Left ventricle myocardium superior (tissue), 1 donor: Measurements from ENCODE around the gene FXYD3. TPM values are rescaled to one million over a fixed set of nuclear protein-coding genes. Genes with fewer than 3 reads are reported as not detected.
"Not testable (repeated sequence)": the region's sequence is repeated elsewhere in the genome, so short reads cannot be mapped to it uniquely, and the experiment has no call there.

ENCODE experiments used
- ATAC-seq: fragments of 200-7000 bp; cut with Tn5 transposase; one replicate; pipeline ENCODE4 v1.9.1; 2020; ENCODE audit warnings: mild to moderate bottlenecking, moderate library complexity
- DNase-seq: peaks from one replicate; pipeline ENCODE4 v3.0.0-alpha.2; 2020
- intact Hi-C: fragments of 100-400 bp; cut with micrococcal nuclease; formaldehyde crosslinking; loops from one replicate; pipeline ENCODE4 v1.11.0; 2022
- total RNA-seq: library from RNA; stranded (reverse); fragmentation: NEBNext Ultra II Directional; extraction: Animal tissue kit (Norgen Biotek cat#: 25700); gene quantifications from one replicate; pipeline ENCODE4 v1.2.1, GENCODE V29; 2021
- donor health status: DM: no; HTN: yes; CAD: no; lungs with severe emphysema.

The FXYD3 gene
- total RNA-seq, 1 donor from 2014 or later: 3.1 TPM

DNA sequence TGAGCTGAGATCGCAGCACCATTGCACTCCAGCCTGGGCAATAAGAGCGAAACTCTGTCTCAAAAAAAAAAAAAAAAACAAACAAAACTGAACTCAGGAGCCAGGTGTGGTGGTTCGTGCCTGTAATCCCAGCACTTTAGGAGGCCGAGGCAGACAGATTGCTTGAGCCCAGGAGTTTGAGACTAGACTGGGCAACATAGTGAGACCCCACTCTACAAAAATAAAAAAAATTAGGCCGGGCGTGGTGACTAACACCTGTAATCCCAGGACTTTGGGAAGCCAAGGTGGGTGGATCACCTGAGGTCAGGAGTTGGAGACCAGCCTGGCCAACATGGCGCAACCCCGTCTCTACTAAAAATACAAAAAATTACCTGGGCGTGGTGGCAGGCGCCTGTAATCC, 13.7 kb upstream of the FXYD3 start:
- DNase-seq, intact Hi-C loops, ATAC-seq: not testable (repeated sequence)

DNA sequence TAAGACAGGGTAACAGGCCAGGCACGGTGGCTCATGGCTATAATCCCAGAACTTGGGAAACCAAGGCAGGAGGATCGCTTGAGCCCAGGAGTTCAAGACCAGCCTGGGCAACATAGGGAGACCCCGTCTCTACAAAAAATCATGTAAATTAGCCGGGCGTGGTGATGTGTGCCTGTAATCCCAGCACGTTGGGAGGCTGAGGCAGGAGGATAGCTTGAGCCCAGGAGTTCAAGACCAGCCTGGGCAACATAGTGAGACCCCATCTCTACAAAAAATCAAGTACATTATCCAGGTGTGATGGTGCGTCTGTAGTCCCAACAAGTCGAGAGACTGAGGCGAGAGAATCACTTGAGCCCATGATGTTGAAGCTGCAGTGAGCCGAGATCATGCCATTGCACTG, 12.0 kb upstream of the FXYD3 start:
- intact Hi-C loops, DNase-seq, ATAC-seq: not testable (repeated sequence)

DNA sequence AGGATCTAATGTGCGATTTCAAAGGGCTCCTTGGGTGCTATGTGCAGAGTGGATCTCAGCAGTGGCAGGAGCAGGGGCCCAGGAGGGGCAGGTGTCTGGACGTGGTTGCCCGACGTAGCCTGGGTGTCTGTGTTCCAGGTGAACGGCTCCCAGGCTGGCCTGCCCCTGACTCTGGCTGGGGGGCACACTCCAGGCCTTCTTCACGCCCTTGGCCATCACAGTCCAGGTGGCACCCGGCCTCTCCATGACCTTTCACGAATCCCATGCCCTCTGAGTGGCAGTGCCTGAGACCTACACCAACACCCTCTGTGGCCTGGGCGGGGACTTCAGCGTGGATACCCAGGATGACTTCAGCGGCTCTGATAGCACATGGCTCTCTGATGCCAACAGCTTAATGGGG, 11.3 kb upstream of the FXYD3 start:
- DNase-seq (no peak), ATAC-seq (no peak)
- intact Hi-C loops: no loop called here

DNA sequence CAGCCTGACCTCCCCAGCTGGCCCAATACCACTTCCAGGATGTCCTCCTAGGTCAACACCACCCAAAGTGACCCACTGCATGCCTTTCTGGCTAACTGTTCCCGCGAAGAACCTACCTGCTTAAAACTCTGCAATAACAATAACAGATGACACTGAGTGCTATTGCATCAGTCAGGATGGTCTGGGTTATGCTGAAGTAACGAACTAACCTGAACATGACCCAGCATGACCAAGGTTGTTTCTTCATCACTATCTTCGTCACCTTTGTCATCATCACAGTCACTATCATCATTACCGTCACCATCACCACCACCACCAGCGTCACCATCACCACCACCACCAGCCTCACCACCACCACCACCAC, 10.6 kb upstream of the FXYD3 start:
- intact Hi-C loops: no loop called here
- no peak for ATAC-seq
- no peak for DNase-seq

DNA sequence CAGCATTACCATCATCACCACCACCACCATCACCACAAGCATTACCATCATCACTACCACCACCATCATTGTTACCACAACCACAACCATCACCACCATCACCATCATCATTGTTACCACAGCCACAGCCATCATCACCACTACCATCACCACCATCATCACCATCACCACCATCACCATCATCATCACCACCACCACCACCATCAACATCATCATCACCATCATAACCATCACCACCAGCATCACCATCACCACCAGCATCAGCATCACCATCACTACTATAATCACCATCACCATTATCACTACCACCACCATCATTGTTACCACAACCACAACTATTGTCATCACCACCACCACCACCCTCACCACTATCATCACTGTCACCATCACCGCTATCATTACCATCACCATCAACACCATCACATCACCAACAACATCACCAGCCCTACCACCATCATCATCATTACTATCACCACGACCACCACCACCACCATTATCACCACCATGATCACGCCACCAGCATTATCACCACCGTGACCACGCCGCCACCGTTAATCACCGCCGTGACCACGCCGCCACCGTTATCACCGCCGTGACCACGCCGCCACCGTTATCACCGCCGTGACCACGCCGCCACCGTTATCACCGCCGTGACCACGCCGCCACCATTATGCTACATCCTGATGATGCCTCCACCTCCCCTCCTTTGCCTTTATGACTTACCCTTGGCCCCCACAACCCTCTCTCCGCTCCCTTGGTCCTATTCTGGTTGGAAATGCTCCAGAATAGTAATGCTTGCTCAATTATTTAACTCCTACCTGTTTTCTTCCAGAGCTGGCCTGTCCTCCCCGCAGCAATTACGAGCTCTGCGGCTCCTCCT, 10.0 kb upstream of the FXYD3 start:
- ATAC-seq: no peak
- intact Hi-C loops: no loop called here
- no peak for DNase-seq

DNA sequence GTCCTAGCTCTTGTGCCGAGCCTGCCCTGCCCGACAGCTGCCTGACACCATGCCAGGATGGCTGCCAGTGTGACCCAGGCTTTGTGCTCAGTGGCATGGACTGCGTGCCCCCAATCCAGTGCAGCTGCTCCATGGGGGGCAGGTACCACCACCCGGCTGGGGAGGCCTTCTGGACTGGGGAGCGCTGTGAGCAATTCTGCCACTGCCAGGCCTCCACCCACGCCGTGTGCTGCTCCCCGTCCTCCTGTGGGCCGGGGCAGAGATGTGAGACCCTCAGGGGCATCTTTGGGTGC, 9.4 kb upstream of the FXYD3 start:
- DNase-seq: no peak
- ATAC-seq: no peak
- intact Hi-C loops: no loop called here

DNA sequence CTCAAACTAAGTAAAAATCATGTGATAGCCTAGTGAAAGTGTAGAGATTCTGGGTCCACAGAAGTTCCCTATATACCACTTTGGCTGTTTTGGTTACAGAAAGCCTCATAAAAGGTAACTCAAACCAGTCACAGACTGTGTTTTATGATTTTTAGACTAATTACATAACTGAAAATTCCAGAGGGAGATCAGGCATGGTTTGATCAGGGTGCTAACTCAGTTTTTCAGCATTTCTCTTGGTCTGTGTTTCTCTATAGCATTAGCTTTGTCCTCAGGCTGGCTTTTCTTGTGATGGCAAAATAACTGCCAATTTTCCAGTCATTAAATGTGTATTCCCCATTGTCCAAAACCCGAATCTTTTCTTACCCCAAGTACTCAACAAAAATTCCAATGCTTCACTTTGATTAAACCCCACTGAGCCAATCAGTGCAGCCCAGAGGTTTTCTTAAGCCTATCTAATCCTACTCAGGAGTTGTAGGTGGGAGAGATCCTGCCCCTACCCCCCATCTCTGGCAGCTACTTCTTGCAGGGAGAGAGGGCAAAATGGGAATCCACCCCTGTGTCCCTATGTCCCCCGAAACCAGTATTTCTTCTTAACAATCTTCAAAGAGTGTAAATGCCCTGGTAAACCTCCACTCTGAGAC, 8.6 kb upstream of the FXYD3 start:
- ATAC-seq: no peak
- intact Hi-C loops: no loop called here

DNA sequence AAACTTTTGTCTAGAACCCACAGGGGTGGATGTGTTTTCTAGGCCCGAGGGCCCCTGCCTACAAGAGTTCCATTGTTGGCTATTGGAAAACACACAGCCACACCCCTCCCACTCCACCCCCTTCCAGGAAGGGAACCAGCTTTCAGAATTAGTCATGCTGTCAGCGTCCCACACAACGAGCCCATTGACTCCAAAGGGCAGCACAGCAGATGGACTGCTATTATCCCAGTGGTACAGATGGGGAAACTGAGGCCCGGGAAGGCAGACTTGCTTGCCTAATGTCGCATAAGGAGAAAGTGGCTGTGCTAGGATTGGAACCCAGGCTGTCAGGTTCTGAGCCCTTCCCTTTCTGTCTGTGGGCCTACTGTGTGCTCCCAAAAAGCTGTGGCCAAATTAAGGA, 8.1 kb upstream of the FXYD3 start:
- no peak for DNase-seq
- ATAC-seq: peak; percentile 64
- intact Hi-C loops: no loop called here

More for the DNA sequence above, 8.6 kb upstream of the FXYD3 start:
- DNase-seq: no peak

DNA sequence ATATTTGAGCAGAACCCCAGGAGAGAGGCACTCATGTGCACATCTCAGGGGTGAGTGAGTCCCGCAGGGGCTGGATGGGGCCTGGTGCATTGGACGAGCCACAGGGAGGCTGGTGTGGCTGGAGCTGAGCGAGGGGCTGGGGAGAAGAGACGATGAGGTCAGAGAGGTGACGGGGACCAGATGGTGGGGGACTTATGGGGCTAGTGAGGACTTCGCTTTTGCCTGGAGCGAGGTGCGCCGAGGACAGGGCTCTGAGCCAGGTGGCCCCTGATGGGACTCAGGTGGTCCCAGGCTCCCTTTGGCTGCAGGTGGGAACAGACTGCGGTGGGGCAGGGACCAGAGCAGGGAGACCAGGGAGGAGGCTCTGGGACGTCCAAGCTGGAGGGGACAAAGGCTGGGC, 6.9 kb upstream of the FXYD3 start:
- ATAC-seq: no peak
- DNase-seq: no peak
- intact Hi-C loops: no loop called here

DNA sequence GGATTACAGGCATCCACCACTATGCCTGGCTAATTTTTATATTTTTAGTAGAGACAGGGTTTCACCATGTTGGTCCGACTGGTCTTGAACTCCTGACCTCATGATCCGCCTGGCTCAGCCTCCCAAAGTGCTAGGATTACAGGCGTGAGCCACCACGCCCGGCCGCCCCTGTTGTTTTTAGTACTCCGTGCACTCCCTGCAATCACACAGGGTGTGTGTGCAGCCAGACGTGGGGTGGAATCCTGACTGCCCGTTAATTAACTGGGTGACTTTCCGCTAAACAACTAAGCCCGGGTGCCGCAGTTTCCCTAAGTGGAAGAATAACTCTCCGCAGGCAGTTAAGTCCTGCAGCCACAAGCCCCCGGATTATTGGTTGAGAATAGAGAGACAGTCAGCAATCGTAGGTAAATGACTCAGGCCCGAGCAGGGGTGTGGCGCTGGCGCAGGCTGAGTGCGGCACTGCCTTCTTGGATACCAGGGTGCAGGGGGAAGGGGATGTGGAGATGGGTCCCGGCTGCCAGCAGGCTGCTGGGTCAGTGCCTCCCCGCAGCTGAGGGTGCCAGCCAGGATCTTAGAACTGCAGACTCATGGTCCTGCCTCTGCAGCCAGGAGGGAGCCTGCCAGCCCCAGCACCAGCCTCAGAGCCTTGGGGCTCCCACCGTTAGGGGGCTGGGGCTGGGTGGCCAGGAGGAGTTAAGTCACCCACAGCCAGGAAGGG, 6.1 kb upstream of the FXYD3 start:
- no peak for ATAC-seq
- intact Hi-C loops: no loop called here
- no peak for DNase-seq

DNA sequence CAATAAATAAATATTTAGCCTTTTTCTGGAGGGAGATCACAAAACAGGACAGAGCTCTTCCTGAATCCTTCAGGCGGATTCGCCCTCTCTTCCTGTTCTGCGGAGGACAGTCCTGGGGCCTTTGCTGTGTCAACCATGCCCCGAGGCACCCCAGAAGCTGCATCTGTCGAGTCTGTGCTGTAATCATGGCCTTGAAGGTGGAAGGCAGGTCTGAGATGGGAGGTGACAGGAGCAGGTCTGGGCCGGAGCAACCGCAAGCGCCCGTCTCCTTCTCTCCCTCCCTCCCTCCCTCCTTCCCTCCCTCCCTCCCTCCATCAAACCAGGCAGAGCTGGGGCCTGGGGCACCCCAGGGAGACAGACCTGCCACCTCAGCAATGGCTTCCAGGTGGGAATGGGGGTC, 4.6 kb upstream of the FXYD3 start:
- intact Hi-C loops: no loop called here
- DNase-seq (no peak), ATAC-seq (no peak)

DNA sequence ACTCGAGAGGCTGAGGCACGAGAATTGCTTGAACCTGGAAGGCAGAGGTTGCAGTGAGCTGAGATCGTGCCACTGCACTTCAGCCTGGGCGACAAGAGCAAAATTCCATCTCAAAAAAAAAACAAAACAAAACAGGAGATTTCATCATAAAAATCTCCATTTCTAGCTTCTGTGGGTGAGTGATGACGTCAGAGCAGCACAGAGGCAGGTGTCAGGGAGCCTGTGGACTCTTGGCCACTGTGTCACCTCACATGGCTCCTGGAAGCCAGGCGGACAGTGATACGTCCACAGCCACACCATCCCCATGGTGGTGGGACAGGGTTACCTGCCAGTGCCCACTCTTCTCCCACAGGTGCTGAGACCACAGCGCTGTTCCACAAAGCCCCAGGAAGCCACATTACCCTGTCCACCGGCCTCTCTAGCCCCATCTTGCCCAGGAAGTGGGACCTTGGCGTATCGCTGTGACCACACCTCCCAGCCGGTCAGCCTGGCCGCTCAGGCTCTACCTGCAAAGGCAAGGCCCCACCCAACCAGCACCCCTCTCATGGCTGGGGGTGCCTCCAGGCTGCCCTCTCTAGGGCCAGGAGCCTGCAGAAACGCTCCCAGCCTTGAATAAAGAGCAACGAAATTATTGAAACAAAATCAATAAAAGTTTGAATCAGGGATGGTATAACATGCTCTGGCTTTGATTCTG, 2.5 kb upstream of the FXYD3 start:
- ATAC-seq (no peak), DNase-seq (no peak)
- intact Hi-C loops: no loop called here

DNA sequence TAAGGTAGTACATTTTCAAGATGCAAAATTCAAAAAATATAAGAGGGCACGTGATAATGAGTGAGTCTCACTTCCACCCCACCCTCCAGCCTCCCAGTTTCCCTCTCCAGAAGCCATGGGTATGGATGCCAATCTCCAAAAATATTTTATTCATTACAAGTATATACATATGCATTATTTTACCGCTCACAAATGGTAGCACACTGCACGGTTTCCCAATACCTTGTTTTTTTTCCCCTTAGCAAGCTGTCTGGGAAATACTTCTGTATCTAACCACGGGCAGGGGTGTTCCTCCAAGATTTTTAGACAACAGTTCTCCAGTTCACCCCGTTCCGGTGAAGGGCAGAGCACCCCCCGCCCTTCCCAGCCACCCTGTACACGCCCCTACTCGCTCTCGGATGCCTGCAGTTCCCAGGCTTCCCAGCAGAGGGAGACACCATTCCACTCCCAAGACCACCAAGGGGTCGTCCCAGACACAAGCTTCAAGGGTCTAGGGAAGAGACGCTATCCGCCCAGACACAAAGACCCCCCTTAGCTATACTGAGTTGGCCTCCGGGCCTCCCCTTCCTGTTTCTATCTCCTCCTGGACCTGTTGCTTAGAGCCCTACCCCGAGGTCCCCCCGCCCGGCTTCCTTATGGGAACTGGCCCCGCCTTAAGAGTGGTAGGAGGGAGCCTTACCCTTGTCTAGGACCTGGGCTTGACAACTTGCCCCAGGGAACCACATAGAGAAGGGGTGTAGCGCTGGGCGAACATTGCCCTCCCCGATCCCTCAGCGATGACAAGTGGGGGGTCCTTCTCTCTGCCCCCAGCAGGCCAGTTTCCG, 1.1 kb upstream of the FXYD3 start:
- ATAC-seq (peak; percentile 86), DNase-seq (peak; percentile 84)
- intact Hi-C loops: no loop called here

DNA sequence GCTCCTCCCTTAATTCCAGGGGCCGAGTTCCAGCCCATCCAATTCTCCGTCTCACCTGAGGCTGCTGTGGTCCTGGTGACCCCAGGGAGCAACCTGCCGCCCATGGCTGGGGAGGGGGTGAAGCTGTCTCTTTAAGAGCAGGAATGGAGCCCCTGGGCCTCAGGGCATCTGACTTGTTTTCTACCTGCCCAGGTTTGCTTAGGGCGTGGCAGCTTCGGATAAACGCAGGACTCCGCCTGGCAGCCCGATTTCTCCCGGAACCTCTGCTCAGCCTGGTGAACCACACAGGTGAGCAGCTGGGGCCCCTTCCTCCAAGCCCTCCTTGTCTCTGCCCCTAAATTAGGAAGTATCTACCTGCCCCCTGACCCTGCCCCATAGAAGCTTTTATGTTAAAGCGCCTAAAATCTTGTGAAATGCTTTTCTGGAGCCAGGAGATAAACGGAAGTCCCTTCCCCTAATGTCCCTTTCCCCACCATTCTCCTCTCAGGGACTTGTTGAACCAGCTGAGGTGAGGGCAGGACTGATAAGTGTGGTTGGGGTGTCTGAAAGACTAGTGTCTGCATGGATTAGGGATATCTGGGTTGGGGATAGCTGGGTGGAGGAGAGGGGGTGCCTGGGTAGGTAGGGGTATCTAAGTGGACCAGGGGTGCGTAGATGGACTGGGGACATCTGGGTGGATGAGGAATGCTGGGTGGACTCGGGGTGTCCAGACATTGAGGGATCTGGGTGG, 614 bp downstream of the FXYD3 start:
- ATAC-seq: no peak
- DNase-seq: no peak
- intact Hi-C loops: no loop called here

DNA sequence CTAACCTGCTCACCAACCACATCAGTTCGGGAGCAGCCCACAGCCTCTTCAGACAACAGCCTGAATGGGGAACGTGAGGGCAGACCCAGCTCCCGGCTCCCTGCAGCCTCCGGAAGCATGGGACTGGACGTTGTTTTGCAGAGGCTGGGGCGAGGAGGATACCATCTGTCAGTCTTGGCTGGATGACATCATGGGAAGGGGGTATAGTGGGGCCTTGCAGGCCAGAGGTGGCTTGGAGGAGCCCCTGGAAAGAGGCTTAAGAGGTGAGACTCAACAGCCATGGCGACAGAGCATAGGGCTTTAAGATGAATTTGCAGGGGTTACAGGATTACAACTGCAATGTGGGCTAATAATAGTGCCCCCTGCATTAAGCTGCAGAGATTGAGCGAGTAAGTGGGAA, 1.5 kb downstream of the FXYD3 start:
- DNase-seq (no peak), ATAC-seq (no peak)
- intact Hi-C loops: no loop called here

DNA sequence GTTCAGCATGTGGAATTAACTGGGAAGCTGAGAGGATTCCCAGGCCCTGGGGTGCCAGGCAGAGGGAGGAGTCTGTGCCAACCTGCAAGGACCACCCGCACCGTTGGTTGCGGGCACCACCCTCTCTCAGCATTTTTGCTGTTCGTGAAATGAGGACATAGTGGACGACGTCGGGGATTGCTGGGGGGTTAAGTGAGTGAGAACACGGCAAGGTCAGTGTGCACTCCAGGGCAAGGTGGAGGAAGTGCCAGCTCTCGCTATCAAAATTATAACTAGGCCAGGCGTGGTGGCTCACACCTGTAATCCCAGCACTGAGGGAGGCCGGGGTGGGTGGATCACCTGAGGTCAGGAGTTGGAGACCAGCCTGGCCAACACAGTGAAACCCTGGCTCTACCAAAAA, 2.2 kb downstream of the FXYD3 start:
- DNase-seq (no peak), ATAC-seq (no peak)
- intact Hi-C loops: no loop called here

DNA sequence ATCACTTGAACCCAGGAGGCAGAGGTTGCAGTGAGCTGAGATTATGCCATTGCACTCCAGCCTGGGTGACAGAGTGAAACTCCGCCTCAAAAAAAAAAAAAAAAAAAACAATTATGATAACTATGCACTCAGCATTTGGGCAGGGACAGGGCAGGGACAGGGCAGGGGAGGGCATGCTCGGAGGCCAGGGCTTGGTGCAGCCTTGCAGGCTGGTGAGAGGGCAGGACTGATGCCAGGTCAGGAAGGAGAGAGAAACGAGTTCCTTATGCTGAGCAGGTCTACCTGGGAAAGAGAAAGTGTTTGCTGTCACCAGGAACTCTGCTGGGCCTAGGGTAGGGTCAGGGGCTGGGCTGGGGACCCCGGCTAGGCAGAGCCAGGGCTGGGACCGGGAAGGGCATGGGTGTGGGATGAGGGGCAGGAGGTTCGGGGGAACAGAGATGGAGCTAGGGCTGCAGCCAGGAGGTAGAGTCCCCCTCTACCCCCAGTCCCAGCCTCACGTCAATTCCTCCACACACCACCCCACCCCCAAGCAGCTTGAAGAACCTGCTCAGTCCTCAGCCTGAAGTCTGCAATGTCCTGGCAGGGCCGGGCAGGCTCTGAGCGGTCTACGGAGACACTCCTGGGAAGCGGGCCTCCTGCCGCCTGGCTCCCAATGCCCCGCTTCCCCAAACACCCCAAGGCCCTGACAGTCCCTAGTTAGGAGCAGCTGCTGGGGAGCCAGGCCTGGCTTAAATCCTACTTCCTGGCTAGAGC, 2.8 kb downstream of the FXYD3 start:
- intact Hi-C loops: no loop called here
- ATAC-seq (peak; percentile 22), DNase-seq (no peak)

DNA sequence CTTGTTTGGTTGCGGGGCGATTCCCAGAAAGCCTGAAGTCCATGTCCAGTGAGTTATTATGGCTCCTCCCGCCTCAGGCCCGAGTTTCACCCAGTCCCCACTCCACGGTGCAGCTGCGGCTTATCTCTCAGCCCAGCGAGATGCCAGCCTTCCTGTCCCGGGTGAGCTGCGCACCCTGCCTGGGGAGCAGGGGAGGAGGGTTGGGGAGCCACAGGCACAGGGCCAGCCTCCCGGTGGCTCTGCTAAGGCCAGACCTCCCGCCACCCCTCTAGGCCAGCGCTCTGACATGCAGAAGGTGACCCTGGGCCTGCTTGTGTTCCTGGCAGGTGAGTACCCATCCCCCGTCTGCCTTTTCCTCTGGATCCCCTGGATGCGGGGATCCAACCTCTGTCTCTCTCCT, 3.5 kb downstream of the FXYD3 start:
- DNase-seq (no peak), ATAC-seq (no peak)
- intact Hi-C loops: no loop called here
